ENCODE data around the gene MYO6. TPM values are rescaled to one million over a fixed set of nuclear protein-coding genes. Genes with fewer than 3 reads are reported as not detected.

Gene MYO6
- total RNA-seq, 1 donor from 2014 or later = 105 TPM

DNA sequence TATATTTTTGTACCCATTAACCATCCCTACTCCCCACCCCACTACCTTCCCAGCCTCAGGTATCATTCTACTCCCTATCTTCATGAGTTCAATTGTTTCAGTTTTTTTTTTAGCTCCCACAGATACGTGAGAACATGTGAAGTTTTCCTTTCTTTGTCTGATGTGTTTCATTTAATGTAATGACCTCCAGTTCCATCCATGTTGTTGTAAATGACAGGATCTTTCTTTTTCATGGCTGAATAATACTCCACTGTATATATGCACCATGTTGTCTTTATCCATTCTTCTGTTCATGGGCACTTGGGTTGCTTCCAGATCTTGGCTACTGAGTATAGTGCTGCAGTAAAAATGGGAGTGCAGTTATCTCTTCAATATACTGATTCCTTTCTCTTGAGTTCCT is 63.5 kb downstream of the MYO6 start:
- Mint-ChIP-seq H3K27me3 (no peaks in the 10 kb centered on the region), H3K4me3 (ENCODE audit: low read depth) (no peak overlapping the region), H3K27ac (no peak overlapping the region), H3K36me3 (ENCODE audit: insufficient read depth) (peaks cover 32% of the 10 kb centered on the region), H3K9me3 (ENCODE audit: low read depth) (peaks cover 19% of the 10 kb centered on the region), H3K4me1 (ENCODE audit: low read depth) (peaks cover 9% of the 10 kb centered on the region)
- TF ChIP-seq, protein P1, sequence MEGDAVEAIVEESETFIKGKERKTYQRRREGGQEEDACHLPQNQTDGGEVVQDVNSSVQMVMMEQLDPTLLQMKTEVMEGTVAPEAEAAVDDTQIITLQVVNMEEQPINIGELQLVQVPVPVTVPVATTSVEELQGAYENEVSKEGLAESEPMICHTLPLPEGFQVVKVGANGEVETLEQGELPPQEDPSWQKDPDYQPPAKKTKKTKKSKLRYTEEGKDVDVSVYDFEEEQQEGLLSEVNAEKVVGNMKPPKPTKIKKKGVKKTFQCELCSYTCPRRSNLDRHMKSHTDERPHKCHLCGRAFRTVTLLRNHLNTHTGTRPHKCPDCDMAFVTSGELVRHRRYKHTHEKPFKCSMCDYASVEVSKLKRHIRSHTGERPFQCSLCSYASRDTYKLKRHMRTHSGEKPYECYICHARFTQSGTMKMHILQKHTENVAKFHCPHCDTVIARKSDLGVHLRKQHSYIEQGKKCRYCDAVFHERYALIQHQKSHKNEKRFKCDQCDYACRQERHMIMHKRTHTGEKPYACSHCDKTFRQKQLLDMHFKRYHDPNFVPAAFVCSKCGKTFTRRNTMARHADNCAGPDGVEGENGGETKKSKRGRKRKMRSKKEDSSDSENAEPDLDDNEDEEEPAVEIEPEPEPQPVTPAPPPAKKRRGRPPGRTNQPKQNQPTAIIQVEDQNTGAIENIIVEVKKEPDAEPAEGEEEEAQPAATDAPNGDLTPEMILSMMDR (IDR thresholded peaks at IDR 0.05; ENCODE audit: unreplicated experiment) = no peak
- DNase-seq (ENCODE audit: low spot score, unreplicated experiment) = no peak

DNA sequence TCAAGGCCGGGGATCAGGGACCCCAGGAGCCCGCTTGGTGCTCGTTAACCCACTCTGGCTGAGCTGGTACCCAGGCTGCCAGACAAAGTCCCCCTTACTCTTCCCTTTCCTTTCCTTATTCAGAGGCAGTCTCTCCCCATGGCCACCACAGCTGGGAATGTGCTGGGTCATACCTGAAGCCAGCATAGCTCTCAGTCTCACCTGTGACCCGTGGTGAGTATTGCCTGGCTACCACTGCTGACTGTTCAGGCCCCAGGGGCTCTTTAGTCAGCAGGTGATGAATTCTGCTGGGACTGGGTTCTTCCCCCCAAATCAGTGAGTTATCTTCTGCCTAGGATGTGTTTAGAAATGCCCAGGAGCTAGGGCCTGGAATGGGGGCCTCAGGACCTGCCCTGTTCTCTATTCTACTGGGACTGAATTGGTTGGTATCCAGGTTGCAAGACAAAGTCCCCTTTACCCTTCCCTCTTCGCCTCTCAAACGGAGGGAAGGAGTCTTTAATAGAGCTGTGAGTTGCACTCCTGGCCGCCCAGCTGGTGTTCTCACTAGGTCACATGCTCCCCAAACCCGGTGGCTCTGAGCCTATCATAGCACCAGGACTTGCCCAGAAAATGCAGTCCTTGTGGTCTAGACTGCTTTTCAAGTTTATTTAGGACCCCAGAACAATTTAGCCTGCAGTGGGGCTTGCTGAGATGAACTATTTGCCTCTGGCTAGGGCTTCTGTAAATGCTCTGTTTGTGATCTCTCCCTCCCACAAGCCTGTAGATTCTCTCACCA is 64.6 kb downstream of the MYO6 start:
- Mint-ChIP-seq H3K36me3 (ENCODE audit: insufficient read depth) (peaks cover 31% of the 10 kb centered on the region), H3K4me1 (ENCODE audit: low read depth) (peaks cover 2% of the 10 kb centered on the region), H3K9me3 (ENCODE audit: low read depth) (peaks cover 10% of the 10 kb centered on the region), H3K27me3 (no peaks in the 10 kb centered on the region), H3K27ac (no peak overlapping the region), H3K4me3 (ENCODE audit: low read depth) (no peak overlapping the region)
- no peak for DNase-seq (ENCODE audit: low spot score, unreplicated experiment)
- TF ChIP-seq, protein P1 (IDR thresholded peaks at IDR 0.05; ENCODE audit: unreplicated experiment) = no peak

DNA sequence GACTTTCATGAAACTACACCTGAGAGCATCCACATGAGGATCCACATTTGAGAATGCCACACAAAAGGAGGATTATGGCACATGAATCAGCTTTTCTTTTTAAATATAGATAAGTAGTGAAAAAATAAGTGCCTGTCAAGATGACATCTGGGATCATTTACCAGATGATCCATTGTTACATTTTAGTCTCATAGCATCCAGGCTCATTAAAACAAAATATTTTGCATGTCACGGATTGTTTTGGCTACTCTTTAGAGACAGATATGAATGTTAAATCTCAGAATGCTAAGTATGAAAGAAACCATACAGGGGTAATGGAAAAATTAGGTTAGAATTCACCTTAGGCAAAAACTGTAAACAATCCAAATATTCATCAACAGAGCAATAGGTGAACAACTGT is 66.7 kb downstream of the MYO6 start:
- TF ChIP-seq, protein P1 (IDR thresholded peaks at IDR 0.05; ENCODE audit: unreplicated experiment) = no peak
- no peaks in the 10 kb centered on the region for H3K27me3 Mint-ChIP-seq
- peaks cover 1% of the 10 kb centered on the region for H3K4me1 Mint-ChIP-seq (ENCODE audit: low read depth)
- no peak overlapping the region for H3K27ac Mint-ChIP-seq
- peaks cover 23% of the 10 kb centered on the region for H3K36me3 Mint-ChIP-seq (ENCODE audit: insufficient read depth)
- H3K4me3 Mint-ChIP-seq (ENCODE audit: low read depth) = no peak overlapping the region
- no peak for DNase-seq (ENCODE audit: low spot score, unreplicated experiment)
- H3K9me3 Mint-ChIP-seq (ENCODE audit: low read depth) = peaks cover 4% of the 10 kb centered on the region

DNA sequence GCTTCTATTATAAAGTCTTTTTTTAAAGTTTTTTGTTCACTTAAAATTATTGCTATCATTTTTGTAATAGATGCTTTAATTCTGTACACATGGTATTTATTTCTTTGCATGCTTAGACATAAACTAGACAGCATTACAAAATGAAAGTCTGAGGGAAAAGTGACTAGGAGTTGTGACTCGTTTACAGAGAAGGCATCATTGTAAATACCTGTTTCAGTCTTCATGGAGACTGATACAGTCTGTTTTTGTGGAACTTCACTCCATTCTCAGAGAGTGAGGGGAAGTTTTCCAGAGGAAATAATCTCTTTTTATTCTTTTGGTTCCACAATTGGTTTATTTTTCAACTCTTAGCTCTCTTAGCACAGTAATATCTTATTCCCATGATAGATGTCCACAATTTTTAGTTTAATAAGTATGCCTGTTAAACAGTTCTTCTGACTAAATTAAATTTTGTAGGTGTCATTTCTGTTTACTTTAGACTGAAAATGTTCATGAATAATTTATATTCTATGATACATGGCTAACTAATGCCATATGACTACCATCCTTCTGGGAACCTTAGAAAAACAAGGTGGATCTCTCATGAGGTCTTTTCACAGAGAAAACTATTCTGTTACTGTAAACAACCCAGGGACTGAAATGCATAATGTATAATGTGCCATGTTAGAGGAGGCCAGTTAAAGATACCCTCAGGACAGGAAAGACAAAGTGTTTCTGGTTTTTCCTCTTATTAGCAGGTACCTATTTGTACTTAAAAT is 69.2 kb downstream of the MYO6 start:
- H3K4me3 Mint-ChIP-seq (ENCODE audit: low read depth) = no peak overlapping the region
- H3K36me3 Mint-ChIP-seq (ENCODE audit: insufficient read depth) = peaks cover 16% of the 10 kb centered on the region

More for the DNA sequence above, 69.2 kb downstream of the MYO6 start:
- no peaks in the 10 kb centered on the region for H3K9me3 Mint-ChIP-seq (ENCODE audit: low read depth)
- H3K27ac Mint-ChIP-seq = no peak overlapping the region
- H3K27me3 Mint-ChIP-seq = no peaks in the 10 kb centered on the region
- H3K4me1 Mint-ChIP-seq (ENCODE audit: low read depth) = peaks cover 3% of the 10 kb centered on the region
- TF ChIP-seq, protein P1 (IDR thresholded peaks at IDR 0.05; ENCODE audit: unreplicated experiment) = no peak
- DNase-seq (ENCODE audit: low spot score, unreplicated experiment) = no peak
